Dendritic cell treated with granulocyte-macrophage colony-stimulating factor and Interleukin-4, amounts not matched to agents 40 ng/mL and 50 ng/mL, for 4 days (primary cell): ENCODE results near the gene MBP.
A peak's percentile ranks its signal among the peaks of the same experiment; 100 is the strongest.
"Not testable (repeated sequence)": the region's sequence is repeated elsewhere in the genome, so short reads cannot be mapped to it uniquely, and the experiment has no call there.

Experiments
- H3K27ac Mint-ChIP-seq: one replicate; pipeline ENCODE4 v1.8.0; 2022; ENCODE audit warnings: mild to moderate bottlenecking, mixed read lengths
- H3K27me3 Mint-ChIP-seq: one replicate; pipeline ENCODE4 v1.8.0; 2022; ENCODE audit warnings: mild to moderate bottlenecking, mixed read lengths
- H3K36me3 Mint-ChIP-seq: one replicate; pipeline ENCODE4 v1.8.0; 2022; ENCODE audit warnings: low read depth, mixed read lengths
- H3K4me1 Mint-ChIP-seq: one replicate; pipeline ENCODE4 v1.8.0; 2022; ENCODE audit warnings: low read depth, mixed read lengths
- H3K4me3 Mint-ChIP-seq: one replicate; pipeline ENCODE4 v1.8.0; 2022; ENCODE audit warnings: mild to moderate bottlenecking, moderate library complexity, mixed read lengths
- H3K9me3 Mint-ChIP-seq: one replicate; pipeline ENCODE4 v1.8.0; 2022; ENCODE audit warnings: mixed read lengths
- intact Hi-C: fragments of 100-400 bp; cut with micrococcal nuclease; formaldehyde crosslinking; loops from one replicate; pipeline ENCODE4 v1.15.0; 2022

Gene MBP

GRCh38 chr18:77025123-77025522 lies 107.5 kb downstream of the MBP start:
- intact Hi-C loops: no loop called here
- Mint-ChIP-seq H3K4me1 (peaks cover 33% of the 10 kb centered on the region), H3K9me3 (no peaks in the 10 kb centered on the region), H3K36me3 (peaks cover 68% of the 10 kb centered on the region), H3K4me3 (no peak overlapping the region), H3K27ac (no peak overlapping the region), H3K27me3 (no peaks in the 10 kb centered on the region)

- Mint-ChIP-seq H3K27ac (no peak overlapping the region), H3K4me1 (peaks cover 35% of the 10 kb centered on the region), H3K4me3 (no peak overlapping the region), H3K9me3 (no peaks in the 10 kb centered on the region), H3K27me3 (no peaks in the 10 kb centered on the region), H3K36me3 (peaks cover 68% of the 10 kb centered on the region)
- intact Hi-C loops: no loop called here
These were observed 108.1 kb downstream of the MBP start for GRCh38 chr18:77024476-77024875.

GRCh38 chr18:77023102-77023782 lies 109.3 kb downstream of the MBP start:
- peaks cover 7% of the 10 kb centered on the region for H3K9me3 Mint-ChIP-seq
- peaks cover 79% of the 10 kb centered on the region for H3K36me3 Mint-ChIP-seq
- H3K27me3 Mint-ChIP-seq: no peaks in the 10 kb centered on the region
- intact Hi-C loops: no loop called here
- no peak overlapping the region for H3K4me3 Mint-ChIP-seq
- peaks cover 43% of the 10 kb centered on the region for H3K4me1 Mint-ChIP-seq
- peak overlapping the region; percentile 43 for H3K27ac Mint-ChIP-seq

DNA sequence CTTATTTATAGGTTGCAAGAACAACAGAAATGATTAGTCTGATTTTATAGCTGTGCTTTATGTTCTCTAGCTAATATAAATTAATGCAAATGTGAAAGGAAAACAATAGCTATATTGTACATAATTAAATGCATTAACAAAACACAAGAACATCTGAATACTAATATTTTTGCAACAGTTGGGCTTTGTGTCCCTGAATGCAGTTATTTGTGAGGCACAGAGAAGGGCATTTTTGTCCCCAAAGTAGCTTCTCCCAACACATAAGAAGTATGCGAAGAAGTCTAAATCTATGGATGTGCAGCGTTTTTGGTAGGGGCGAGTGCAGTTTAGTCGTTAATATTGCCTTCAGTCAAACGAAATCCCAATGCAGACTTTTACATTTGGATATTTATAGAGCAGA lies 110.0 kb downstream of the MBP start:
- no peak overlapping the region for H3K4me3 Mint-ChIP-seq
- peaks cover 86% of the 10 kb centered on the region for H3K36me3 Mint-ChIP-seq
- H3K27me3 Mint-ChIP-seq: no peaks in the 10 kb centered on the region
- intact Hi-C loops: no loop called here
- H3K4me1 Mint-ChIP-seq: peaks cover 49% of the 10 kb centered on the region
- no peak overlapping the region for H3K27ac Mint-ChIP-seq
- peaks cover 7% of the 10 kb centered on the region for H3K9me3 Mint-ChIP-seq

DNA sequence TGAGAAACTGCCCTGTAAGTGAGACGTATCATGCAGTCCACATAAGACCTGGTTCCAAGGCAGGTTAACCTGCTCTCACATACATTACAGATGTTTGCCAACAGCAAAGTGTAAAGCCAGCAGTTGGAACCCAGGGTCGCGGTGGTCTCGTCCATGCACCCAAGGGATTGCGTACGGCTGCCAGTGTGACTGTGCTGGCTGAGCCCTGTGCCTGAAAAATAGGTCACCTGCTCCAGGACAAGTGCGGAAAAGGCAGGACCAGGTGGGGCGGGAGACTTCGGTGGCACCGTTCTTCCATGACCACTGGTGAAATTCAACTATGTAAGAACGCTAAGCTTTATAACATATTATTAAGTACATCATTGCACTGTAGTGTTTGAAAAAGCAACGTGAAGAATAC lies 110.5 kb downstream of the MBP start:
- Mint-ChIP-seq H3K4me3 (no peak overlapping the region), H3K27me3 (no peaks in the 10 kb centered on the region), H3K36me3 (peaks cover 86% of the 10 kb centered on the region), H3K27ac (no peak overlapping the region), H3K9me3 (peaks cover 7% of the 10 kb centered on the region), H3K4me1 (peaks cover 53% of the 10 kb centered on the region)
- intact Hi-C loops: no loop called here

- H3K27me3 Mint-ChIP-seq, H3K27ac Mint-ChIP-seq, intact Hi-C loops, H3K9me3 Mint-ChIP-seq, H3K4me3 Mint-ChIP-seq: not testable (repeated sequence)
- Mint-ChIP-seq H3K36me3 (peaks cover 91% of the 10 kb centered on the region), H3K4me1 (peaks cover 59% of the 10 kb centered on the region)
These were observed 111.1 kb downstream of the MBP start for GRCh38 chr18:77021478-77021877.

GRCh38 chr18:77021075-77021474 lies 111.5 kb downstream of the MBP start:
- Mint-ChIP-seq H3K4me3 (no peak overlapping the region), H3K27ac (no peak overlapping the region), H3K9me3 (peaks cover 7% of the 10 kb centered on the region), H3K4me1 (peaks cover 63% of the 10 kb centered on the region), H3K27me3 (no peaks in the 10 kb centered on the region), H3K36me3 (peaks cover 92% of the 10 kb centered on the region)
- intact Hi-C loops: no loop called here

- peaks cover 7% of the 10 kb centered on the region for H3K9me3 Mint-ChIP-seq
- intact Hi-C loops: no loop called here
- no peaks in the 10 kb centered on the region for H3K27me3 Mint-ChIP-seq
- peaks cover 68% of the 10 kb centered on the region for H3K4me1 Mint-ChIP-seq
- no peak overlapping the region for H3K4me3 Mint-ChIP-seq
- peaks cover 92% of the 10 kb centered on the region for H3K36me3 Mint-ChIP-seq
- H3K27ac Mint-ChIP-seq: no peak overlapping the region
These were observed 112.0 kb downstream of the MBP start for GRCh38 chr18:77020561-77020960.

DNA sequence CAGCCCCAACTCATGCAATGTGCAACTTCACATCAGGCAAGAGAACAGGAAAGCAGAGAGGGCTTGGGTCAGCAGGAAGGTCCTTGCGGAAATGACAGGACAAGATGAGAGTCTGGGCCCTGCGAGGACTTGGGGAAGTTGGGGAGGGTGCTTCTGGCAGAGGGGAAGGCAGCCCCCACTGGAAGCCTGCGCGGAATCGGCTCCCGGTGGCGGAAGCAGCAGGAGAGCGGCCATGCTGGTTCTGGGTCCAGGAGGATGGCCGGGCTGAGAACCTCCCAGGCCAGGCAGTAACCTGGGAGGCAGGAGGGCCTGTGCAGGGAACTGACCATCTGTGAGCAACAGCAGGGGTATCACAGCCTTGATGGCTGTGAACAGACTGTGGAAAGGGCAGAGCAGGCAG lies 112.9 kb downstream of the MBP start:
- intact Hi-C loops: no loop called here
- peaks cover 88% of the 10 kb centered on the region for H3K36me3 Mint-ChIP-seq
- no peaks in the 10 kb centered on the region for H3K27me3 Mint-ChIP-seq
- peaks cover 67% of the 10 kb centered on the region for H3K4me1 Mint-ChIP-seq
- H3K27ac Mint-ChIP-seq: peak overlapping the region; percentile 31
- H3K4me3 Mint-ChIP-seq: no peak overlapping the region
- peaks cover 7% of the 10 kb centered on the region for H3K9me3 Mint-ChIP-seq

- intact Hi-C loops, H3K9me3 Mint-ChIP-seq, H3K27ac Mint-ChIP-seq, H3K4me3 Mint-ChIP-seq, H3K27me3 Mint-ChIP-seq: not testable (repeated sequence)
- H3K36me3 Mint-ChIP-seq: peaks cover 87% of the 10 kb centered on the region
- H3K4me1 Mint-ChIP-seq: peaks cover 67% of the 10 kb centered on the region
These were observed 113.9 kb downstream of the MBP start for GRCh38 chr18:77018650-77019049.

DNA sequence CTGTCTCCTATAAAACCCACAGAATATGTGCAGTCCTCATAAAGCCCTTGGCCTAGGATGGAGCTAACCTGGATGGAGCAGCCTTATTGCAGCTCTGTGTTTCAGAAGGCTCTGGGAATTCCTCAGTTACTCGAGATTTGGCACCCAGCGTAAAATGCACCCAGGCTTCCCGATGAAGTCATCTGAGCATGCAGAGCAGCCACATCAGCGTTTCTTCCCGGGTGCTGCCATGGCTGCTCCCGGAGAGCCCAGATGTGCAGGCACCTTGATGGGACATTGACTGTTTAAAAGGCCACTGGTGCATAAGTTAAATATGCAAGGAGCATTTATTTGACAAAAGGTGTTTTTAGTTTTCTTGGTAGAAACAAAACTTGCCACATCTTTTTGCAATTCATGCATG lies 115.2 kb downstream of the MBP start:
- H3K27ac Mint-ChIP-seq: no peak overlapping the region
- peaks cover 7% of the 10 kb centered on the region for H3K9me3 Mint-ChIP-seq
- H3K36me3 Mint-ChIP-seq: peaks cover 93% of the 10 kb centered on the region
- no peaks in the 10 kb centered on the region for H3K27me3 Mint-ChIP-seq
- intact Hi-C loops: no loop called here
- H3K4me3 Mint-ChIP-seq: no peak overlapping the region
- H3K4me1 Mint-ChIP-seq: peaks cover 66% of the 10 kb centered on the region

DNA sequence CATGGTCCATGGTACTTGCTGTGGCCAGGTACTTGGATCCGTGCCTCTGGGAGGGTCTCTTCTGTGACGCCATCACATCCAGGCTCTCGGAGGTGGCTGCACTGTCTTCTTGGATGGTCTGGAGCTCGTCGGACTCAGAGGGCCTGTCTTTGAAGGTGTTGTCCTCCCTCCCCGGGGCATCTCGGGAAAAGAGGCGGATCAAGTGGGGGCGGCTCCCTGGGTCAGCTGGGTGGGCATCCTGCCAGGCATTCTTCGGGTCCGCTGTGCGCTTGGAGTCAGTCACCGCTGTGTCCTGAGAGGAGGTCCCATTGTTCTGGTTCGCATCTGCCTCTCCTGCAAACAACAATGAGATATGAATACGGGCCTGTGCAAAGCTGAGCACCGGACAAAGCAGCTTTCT lies 115.6 kb downstream of the MBP start:
- H3K27me3 Mint-ChIP-seq: no peaks in the 10 kb centered on the region
- intact Hi-C loops: no loop called here
- peaks cover 7% of the 10 kb centered on the region for H3K9me3 Mint-ChIP-seq
- no peak overlapping the region for H3K4me3 Mint-ChIP-seq
- H3K36me3 Mint-ChIP-seq: peaks cover 94% of the 10 kb centered on the region
- H3K27ac Mint-ChIP-seq: no peak overlapping the region
- H3K4me1 Mint-ChIP-seq: peaks cover 70% of the 10 kb centered on the region

GRCh38 chr18:77015771-77016710 lies 116.5 kb downstream of the MBP start:
- no peak overlapping the region for H3K27ac Mint-ChIP-seq
- peaks cover 71% of the 10 kb centered on the region for H3K4me1 Mint-ChIP-seq
- no peaks in the 10 kb centered on the region for H3K27me3 Mint-ChIP-seq
- peaks cover 7% of the 10 kb centered on the region for H3K9me3 Mint-ChIP-seq
- no peak overlapping the region for H3K4me3 Mint-ChIP-seq
- intact Hi-C loops: no loop called here
- H3K36me3 Mint-ChIP-seq: peaks cover 94% of the 10 kb centered on the region

DNA sequence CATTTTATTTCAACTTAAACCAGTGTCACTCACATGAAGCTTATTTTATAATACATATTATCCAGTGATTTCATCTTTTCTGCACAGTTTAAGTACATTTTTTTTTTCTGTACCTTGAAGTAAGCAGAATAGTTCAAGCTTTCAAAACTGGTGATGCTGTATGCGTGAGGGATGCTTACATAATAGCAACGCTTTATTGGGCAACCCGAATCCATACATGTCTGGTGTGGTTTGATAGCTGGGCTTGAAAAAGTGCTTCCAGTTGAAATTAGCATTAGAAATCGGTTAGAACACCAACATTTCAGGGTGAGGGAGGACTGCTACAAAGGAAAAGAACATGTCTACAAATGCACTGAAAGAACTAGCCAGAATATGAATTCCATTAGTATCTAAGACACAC lies 117.4 kb downstream of the MBP start:
- no peak overlapping the region for H3K4me3 Mint-ChIP-seq
- peaks cover 94% of the 10 kb centered on the region for H3K36me3 Mint-ChIP-seq
- intact Hi-C loops: no loop called here
- H3K27me3 Mint-ChIP-seq: no peaks in the 10 kb centered on the region
- peaks cover 69% of the 10 kb centered on the region for H3K4me1 Mint-ChIP-seq
- no peak overlapping the region for H3K27ac Mint-ChIP-seq
- H3K9me3 Mint-ChIP-seq: peaks cover 7% of the 10 kb centered on the region
